Right kidney (tissue), 1 donor: ENCODE results near the gene SETD3.

Source experiments
- DNase-seq: peaks from one replicate; pipeline ENCODE4 v3.0.0-alpha.2; 2016

Gene SETD3

GRCh38 chr14:99460793-99461192 is 19.9 kb downstream of the SETD3 start:
- DNase-seq, result no peak

- no peak for DNase-seq
Measured at GRCh38 chr14:99459481-99460100, 21.1 kb downstream of the SETD3 start.

- no peak for DNase-seq
Measured at GRCh38 chr14:99454246-99454645, 26.4 kb downstream of the SETD3 start.

GRCh38 chr14:99452968-99453367 is 27.7 kb downstream of the SETD3 start:
- no peak for DNase-seq

- no peak for DNase-seq
Measured at GRCh38 chr14:99451234-99451633, 29.4 kb downstream of the SETD3 start.

GRCh38 chr14:99450266-99450665 is 30.4 kb downstream of the SETD3 start:
- no peak for DNase-seq

GRCh38 chr14:99447739-99448138 is 32.9 kb downstream of the SETD3 start:
- DNase-seq, result no peak

GRCh38 chr14:99445931-99446330 is 34.7 kb downstream of the SETD3 start:
- no peak for DNase-seq

- no peak for DNase-seq
Measured at GRCh38 chr14:99441918-99442317, 38.7 kb downstream of the SETD3 start.

- DNase-seq, result no peak
Measured at GRCh38 chr14:99441157-99441870, 39.3 kb downstream of the SETD3 start.

GRCh38 chr14:99440278-99440677 is 40.4 kb downstream of the SETD3 start:
- DNase-seq, result no peak

- no peak for DNase-seq
Measured at GRCh38 chr14:99437706-99438105, 43.0 kb downstream of the SETD3 start.

- DNase-seq, result no peak
Measured at GRCh38 chr14:99436247-99437180, 44.1 kb downstream of the SETD3 start.

GRCh38 chr14:99435327-99435726 is 45.3 kb downstream of the SETD3 start:
- no peak for DNase-seq

GRCh38 chr14:99432485-99432884 is 48.2 kb downstream of the SETD3 start:
- DNase-seq, result no peak

- DNase-seq, result no peak
Measured at GRCh38 chr14:99431986-99432385, 48.7 kb downstream of the SETD3 start.

- no peak for DNase-seq
Measured at GRCh38 chr14:99430491-99430890, 50.2 kb downstream of the SETD3 start.

- no peak for DNase-seq
Measured at GRCh38 chr14:99427632-99428300, 52.9 kb downstream of the SETD3 start.

GRCh38 chr14:99426813-99427346 is 53.8 kb downstream of the SETD3 start:
- DNase-seq, result no peak

GRCh38 chr14:99426265-99426664 is 54.4 kb downstream of the SETD3 start:
- DNase-seq, result no peak

- no peak for DNase-seq
Measured at GRCh38 chr14:99425272-99425681, 55.4 kb downstream of the SETD3 start.

GRCh38 chr14:99424306-99424877 is 56.3 kb downstream of the SETD3 start:
- no peak for DNase-seq
